ENCODE measurements around the gene REV1. TPM values are rescaled to one million over a fixed set of nuclear protein-coding genes. Genes with fewer than 3 reads are reported as not detected.
"Not testable (repeated sequence)": the region's sequence is repeated elsewhere in the genome, so short reads cannot be mapped to it uniquely, and the experiment has no call there.

Gene REV1
- total RNA-seq, 1 donor from 2014 or later = 38.2 TPM

GRCh38 chr2:99470957-99471356 is 18.9 kb downstream of the REV1 start:
- Histone ChIP-seq H3K27me3 (ENCODE audit: control insufficient read depth, insufficient read depth, low read length) (no peaks in the 10 kb centered on the region), H3K4me3 (ENCODE audit: low read depth, low read length) (no peak overlapping the region), H3K36me3 (ENCODE audit: control insufficient read depth, insufficient read depth, low read length) (peaks cover 2% of the 10 kb centered on the region)
- DNase-seq (ENCODE audit: low read depth) = no peak
- FAIRE-seq = no peak
- TF ChIP-seq CTCF (IDR thresholded peaks at IDR 0.05; ENCODE audit: insufficient read depth, low read length, severe bottlenecking) = no peak

- not testable (repeated sequence) for H3K36me3 ChIP-seq (ENCODE audit: control insufficient read depth, insufficient read depth, low read length); H3K27me3 ChIP-seq (ENCODE audit: control insufficient read depth, insufficient read depth, low read length); FAIRE-seq; H3K4me3 ChIP-seq (ENCODE audit: low read depth, low read length)
- peak; percentile 74 for DNase-seq (ENCODE audit: low read depth)
Measured at GRCh38 chr2:99470459-99470858, 19.4 kb downstream of the REV1 start.

- no peaks in the 10 kb centered on the region for H3K27me3 ChIP-seq (ENCODE audit: control insufficient read depth, insufficient read depth, low read length)
- no peak for TF ChIP-seq CTCF (IDR thresholded peaks at IDR 0.05; ENCODE audit: insufficient read depth, low read length, severe bottlenecking)
- no peak for DNase-seq (ENCODE audit: low read depth)
- H3K36me3 ChIP-seq (ENCODE audit: control insufficient read depth, insufficient read depth, low read length) = peaks cover 2% of the 10 kb centered on the region
- H3K4me3 ChIP-seq (ENCODE audit: low read depth, low read length) = no peak overlapping the region
- no peak for FAIRE-seq
Measured at GRCh38 chr2:99469394-99469793, 20.4 kb downstream of the REV1 start.

- TF ChIP-seq CTCF (IDR thresholded peaks at IDR 0.05; ENCODE audit: insufficient read depth, low read length, severe bottlenecking) = no peak
- no peaks in the 10 kb centered on the region for H3K27me3 ChIP-seq (ENCODE audit: control insufficient read depth, insufficient read depth, low read length)
- H3K36me3 ChIP-seq (ENCODE audit: control insufficient read depth, insufficient read depth, low read length) = peaks cover 2% of the 10 kb centered on the region
- no peak overlapping the region for H3K4me3 ChIP-seq (ENCODE audit: low read depth, low read length)
- no peak for DNase-seq (ENCODE audit: low read depth)
- FAIRE-seq = no peak
Measured at GRCh38 chr2:99468155-99468554, 21.7 kb downstream of the REV1 start.

GRCh38 chr2:99467390-99467789 is 22.4 kb downstream of the REV1 start:
- FAIRE-seq (no peak), DNase-seq (ENCODE audit: low read depth) (no peak)
- peaks cover 2% of the 10 kb centered on the region for H3K36me3 ChIP-seq (ENCODE audit: control insufficient read depth, insufficient read depth, low read length)
- H3K27me3 ChIP-seq (ENCODE audit: control insufficient read depth, insufficient read depth, low read length) = no peaks in the 10 kb centered on the region
- no peak for TF ChIP-seq CTCF (IDR thresholded peaks at IDR 0.05; ENCODE audit: insufficient read depth, low read length, severe bottlenecking)
- no peak overlapping the region for H3K4me3 ChIP-seq (ENCODE audit: low read depth, low read length)

- peaks cover 9% of the 10 kb centered on the region for H3K36me3 ChIP-seq (ENCODE audit: control insufficient read depth, insufficient read depth, low read length)
- FAIRE-seq = no peak
- TF ChIP-seq CTCF (IDR thresholded peaks at IDR 0.05; ENCODE audit: insufficient read depth, low read length, severe bottlenecking) = no peak
- H3K4me3 ChIP-seq (ENCODE audit: low read depth, low read length) = no peak overlapping the region
- H3K27me3 ChIP-seq (ENCODE audit: control insufficient read depth, insufficient read depth, low read length) = no peaks in the 10 kb centered on the region
- no peak for DNase-seq (ENCODE audit: low read depth)
Measured at GRCh38 chr2:99461828-99462483, 27.9 kb downstream of the REV1 start.

Measured in bronchial epithelial cell (primary cell).